Heart right ventricle (tissue), 16 donors: Measurements from ENCODE around the gene CXADR. TPM values are rescaled to one million over a fixed set of nuclear protein-coding genes. Genes with fewer than 3 reads are reported as not detected.

ENCODE experiments used
- ATAC-seq, 8 donors: fragments of 200-7000 bp; cut with Tn5 transposase; one replicate each; pipeline ENCODE4 v1.9.1; 2020; ENCODE audit warnings: mild to moderate bottlenecking in 8 of 8, moderate library complexity in 8 of 8, moderate number of reproducible peaks in 1 of 8
- DNase-seq, 2 donors: peaks; one replicate each; pipeline ENCODE4 v3.0.0-alpha.2; 2020
- H3K27ac ChIP-seq, 10 donors: fragments of 200-600 bp; sonication (generic) in 2 of 10; one replicate each; pipeline versions ENCODE4 v1.5.0 to v1.8.0; 2020 to 2022; ENCODE audit warnings: mild to moderate bottlenecking in 3 of 10
- H3K27me3 ChIP-seq, 7 donors: fragments of 200-600 bp; one replicate each; pipeline ENCODE4 v1.8.0; 2021 to 2022; ENCODE audit warnings: mild to moderate bottlenecking in 2 of 7
- H3K36me3 ChIP-seq, 9 donors: fragments of 200-600 bp; sonication (generic) in 1 of 9; one replicate each; pipeline versions ENCODE4 v1.5.0 to v1.8.0; 2020 to 2022; ENCODE audit warnings: mild to moderate bottlenecking in 2 of 9
- H3K4me1 ChIP-seq, 9 donors: fragments of 200-600 bp; sonication (generic) in 1 of 9; one replicate each; pipeline versions ENCODE4 v1.5.0 to v1.8.0; 2020 to 2022; ENCODE audit warnings: mild to moderate bottlenecking in 4 of 9
- H3K4me3 ChIP-seq, 10 donors: fragments of 200-600 bp; sonication (generic) in 2 of 10; one replicate each; pipeline versions ENCODE4 v1.5.0 to v1.8.0; 2020 to 2022; ENCODE audit warnings: mild to moderate bottlenecking in 7 of 10, moderate library complexity in 2 of 10
- H3K9me3 ChIP-seq, 11 donors: fragments of 200-600 bp in 10 of 11; sonication (generic) in 2 of 11; one replicate each; pipeline versions ENCODE4 v1.5.0 to v1.8.0; 2013 to 2022; ENCODE audit warnings: mild to moderate bottlenecking in 2 of 11, control low read depth in 1 of 11, moderate library complexity in 1 of 11
- WGBS, 2 donors: extraction: QIAGEN DNeasy Blood & Tissue Kit; methylation state at CpG; one replicate each; pipeline ENCODE4 v1.1.7; 2013; ENCODE audit warnings: inconsistent platforms in 1 of 2; 5-methylcytosine and 5-hydroxymethylcytosine counted together
- intact Hi-C, 10 donors: fragments of 100-400 bp; cut with DNase I; formaldehyde crosslinking; loops; one replicate each; pipeline versions ENCODE4 v1.11.1 to v1.14.2; 2022
- polyA plus RNA-seq, 2 donors: library from polyadenylated mRNA; stranded (reverse); fragments of 200-250 nt; gene quantifications; one replicate each; pipeline ENCODE4 v1.2.3, GENCODE V29; 2013
- total RNA-seq, 10 donors: library from RNA; stranded (reverse); fragmentation: NEBNext Ultra II Directional in 3 of 10; extraction: Animal tissue kit (Norgen Biotek cat#: 25700) in 3 of 10; gene quantifications; one replicate each; pipeline versions ENCODE4 v1.2.1 to v1.2.4, GENCODE V29; 2021 to 2023
- TF ChIP-seq, protein P1 (sequence below), 9 donors: fragments of 200-600 bp; sonication (generic) in 2 of 9; IDR thresholded peaks; one replicate each; pipeline versions ENCODE4 v1.5.0 to v1.8.0; 2021 to 2022; ENCODE audit warnings: antibody characterized with exemption in 9 of 9, mild to moderate bottlenecking in 5 of 9, moderate library complexity in 1 of 9
- donor health status: Arrhythmogenic right ventricular cardiomyopathy.
- donor health status: ischemic (EF 13 %, LVEDD 7.1; RV severe dilation, severe dysfunction).
- donor health status: healthy with polysubstance abuse.
- donor health status: DM: no; HTN: yes; CAD: no.
- donor health status: DM: no; HTN: no; CAD: no.
- donor health status: ischemic (EF 25% LVEDD 6.9; RV normal size, moderate dysfunction).
- donor health status: ischemic (EF 25% LVEDD 5.7; RV mildly dilated, moderate dysfunction).
- donor health status: healthy.
- donor health status: DM: yes; HTN: yes; CAD: no.
- donor health status: Ischemic cardiomyopathy.
- donor health status: ischemic (EF 35%, LVEDD 5.7; RV mildly dilated, moderate dysfunction).
- donor health status: nonischemic (EF 11% LVEDD 7.7; RV severe dilation, severe dysfunction).
- donor health status: DM: yes; HTN: yes; CAD: no.
- donor health status: PGD.
- donor health status: ischemic (EF 29% LVEDD 5.4; RV normal size, mild dysfunction).
- donor health status: nonischemic (EF 23%, LVEDD 6.1; RV moderate dilation, normal function).

The CXADR gene
- total and polyA plus RNA-seq, 12 donors, result 6.4 to 42.1 (median 27.7) TPM

DNA sequence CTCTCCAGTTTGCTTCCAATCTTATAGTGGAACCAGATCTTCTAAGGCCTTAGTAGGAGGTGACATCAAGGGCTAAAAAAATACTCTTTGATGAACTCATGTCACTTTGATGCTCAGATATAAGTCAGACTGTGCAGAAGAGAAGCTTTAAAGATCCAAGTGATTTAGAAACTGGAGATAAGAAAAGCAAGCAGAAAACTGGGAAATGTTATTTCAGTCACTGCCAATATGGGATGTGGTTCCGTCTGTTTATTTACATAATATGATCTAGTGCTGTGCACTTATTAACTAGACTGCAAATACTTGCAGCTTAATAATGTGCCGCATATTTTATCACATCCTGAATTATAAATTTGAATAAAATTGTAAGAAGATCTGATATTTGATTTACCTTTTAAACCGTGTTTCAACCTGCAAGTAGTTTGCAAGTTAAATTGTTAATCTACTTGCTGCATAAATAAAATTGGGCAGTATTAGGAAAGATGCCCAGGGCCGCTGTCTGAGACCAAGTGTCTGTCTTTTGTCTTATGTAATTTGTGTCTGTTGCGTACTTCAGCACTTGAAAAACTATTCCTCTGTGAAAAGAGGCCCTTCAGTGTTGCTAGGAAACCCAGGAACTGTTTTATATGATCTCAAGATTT, 29.6 kb downstream of the CXADR start:
- peak overlapping the region in 3 of 10 donors; percentile 5 to 53 (median 32) for H3K27ac ChIP-seq
- no peaks in the 10 kb centered on the region for H3K36me3 ChIP-seq
- DNase-seq (no peak), ATAC-seq (peak in 5 of 8 donors; percentile 40 to 71 (median 56))
- 30 to 36% methylated on average over 5 of the region's 5 CpGs for WGBS, 2 donors
- peaks cover 0 to 4% (median 0%) of the 10 kb centered on the region in 11 donors for H3K9me3 ChIP-seq
- peaks cover 0 to 37% (median 15%) of the 10 kb centered on the region in 9 donors for H3K4me1 ChIP-seq
- no peaks in the 10 kb centered on the region for H3K27me3 ChIP-seq
- TF ChIP-seq, protein P1, sequence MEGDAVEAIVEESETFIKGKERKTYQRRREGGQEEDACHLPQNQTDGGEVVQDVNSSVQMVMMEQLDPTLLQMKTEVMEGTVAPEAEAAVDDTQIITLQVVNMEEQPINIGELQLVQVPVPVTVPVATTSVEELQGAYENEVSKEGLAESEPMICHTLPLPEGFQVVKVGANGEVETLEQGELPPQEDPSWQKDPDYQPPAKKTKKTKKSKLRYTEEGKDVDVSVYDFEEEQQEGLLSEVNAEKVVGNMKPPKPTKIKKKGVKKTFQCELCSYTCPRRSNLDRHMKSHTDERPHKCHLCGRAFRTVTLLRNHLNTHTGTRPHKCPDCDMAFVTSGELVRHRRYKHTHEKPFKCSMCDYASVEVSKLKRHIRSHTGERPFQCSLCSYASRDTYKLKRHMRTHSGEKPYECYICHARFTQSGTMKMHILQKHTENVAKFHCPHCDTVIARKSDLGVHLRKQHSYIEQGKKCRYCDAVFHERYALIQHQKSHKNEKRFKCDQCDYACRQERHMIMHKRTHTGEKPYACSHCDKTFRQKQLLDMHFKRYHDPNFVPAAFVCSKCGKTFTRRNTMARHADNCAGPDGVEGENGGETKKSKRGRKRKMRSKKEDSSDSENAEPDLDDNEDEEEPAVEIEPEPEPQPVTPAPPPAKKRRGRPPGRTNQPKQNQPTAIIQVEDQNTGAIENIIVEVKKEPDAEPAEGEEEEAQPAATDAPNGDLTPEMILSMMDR (IDR thresholded peaks at IDR 0.05), result no peak
- no peak overlapping the region for H3K4me3 ChIP-seq
- intact Hi-C loops, result no loop called here

DNA sequence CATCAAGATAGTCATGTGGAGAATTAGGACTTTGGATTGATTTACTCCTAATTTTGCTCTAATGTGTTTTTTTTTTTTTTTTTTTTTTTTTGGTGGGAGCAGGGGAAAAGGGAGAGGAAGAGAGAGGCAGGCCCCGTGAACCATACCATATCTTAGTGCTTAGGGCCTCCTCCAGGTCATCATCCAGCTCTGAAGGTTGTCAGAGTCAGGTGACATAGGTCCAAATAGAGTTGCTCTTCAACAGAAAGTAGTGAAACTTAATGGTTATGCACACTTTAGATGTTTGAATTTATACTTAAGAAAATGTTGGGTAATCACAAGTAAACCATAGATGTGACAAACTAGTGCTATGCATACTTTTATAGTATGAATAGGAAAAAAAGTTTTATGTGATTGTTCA, 32.2 kb downstream of the CXADR start:
- TF ChIP-seq, protein P1 (IDR thresholded peaks at IDR 0.05), result no peak
- Histone ChIP-seq H3K27me3 (no peaks in the 10 kb centered on the region), H3K4me3 (no peak overlapping the region), H3K27ac (no peak overlapping the region), H3K4me1 (peaks cover 0 to 44% (median 15%) of the 10 kb centered on the region in 9 donors), H3K9me3 (no peaks in the 10 kb centered on the region), H3K36me3 (no peaks in the 10 kb centered on the region)
- no peak for ATAC-seq
- WGBS, 2 donors, result 71 to 74% methylated on average over 1 of the region's 1 CpG
- DNase-seq, result no peak
- intact Hi-C loops, result loop anchor here in 2 of 10 donors (5.0 kb wide), 1 partner anchor 33 kb away; the partner anchor contains the start of gene CXADR (in 2 of the 2)

DNA sequence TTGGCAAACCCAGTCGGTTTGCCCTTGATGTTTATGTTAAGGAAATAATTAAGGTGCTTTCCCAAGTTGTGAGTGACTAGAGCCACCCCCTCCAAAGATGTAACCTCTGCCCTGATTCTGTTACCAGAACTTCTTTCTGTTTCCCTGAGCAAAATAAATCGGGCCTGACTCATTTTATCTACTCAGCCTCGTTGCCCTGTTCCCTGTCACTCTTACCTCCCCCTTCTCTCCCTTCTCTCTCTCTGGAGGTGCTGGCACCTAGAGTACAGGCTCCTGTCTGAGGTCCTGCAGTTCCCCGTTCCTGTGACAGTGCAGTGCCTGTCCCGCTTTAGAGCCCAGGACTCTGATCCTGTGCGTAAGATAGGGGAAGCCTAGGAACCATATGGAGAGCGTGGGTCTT, 35.4 kb downstream of the CXADR start:
- TF ChIP-seq, protein P1 (IDR thresholded peaks at IDR 0.05), result peak in 1 of 9 donors; percentile 10
- Histone ChIP-seq H3K9me3 (no peaks in the 10 kb centered on the region), H3K4me3 (no peak overlapping the region), H3K36me3 (no peaks in the 10 kb centered on the region), H3K27me3 (no peaks in the 10 kb centered on the region), H3K27ac (peak overlapping the region in 2 of 10 donors; percentile 20 to 23), H3K4me1 (peaks cover 0 to 18% (median 0%) of the 10 kb centered on the region in 9 donors)
- 37 to 54% methylated on average over 7 of the region's 7 CpGs for WGBS, 2 donors
- intact Hi-C loops, result loop anchor here in 2 of 10 donors (5.0 kb wide), 1 partner anchor 36 kb away; the partner anchor contains the start of gene CXADR (in 2 of the 2)
- no peak for DNase-seq
- peak; percentile 25 to 93 (median 76) for ATAC-seq

DNA sequence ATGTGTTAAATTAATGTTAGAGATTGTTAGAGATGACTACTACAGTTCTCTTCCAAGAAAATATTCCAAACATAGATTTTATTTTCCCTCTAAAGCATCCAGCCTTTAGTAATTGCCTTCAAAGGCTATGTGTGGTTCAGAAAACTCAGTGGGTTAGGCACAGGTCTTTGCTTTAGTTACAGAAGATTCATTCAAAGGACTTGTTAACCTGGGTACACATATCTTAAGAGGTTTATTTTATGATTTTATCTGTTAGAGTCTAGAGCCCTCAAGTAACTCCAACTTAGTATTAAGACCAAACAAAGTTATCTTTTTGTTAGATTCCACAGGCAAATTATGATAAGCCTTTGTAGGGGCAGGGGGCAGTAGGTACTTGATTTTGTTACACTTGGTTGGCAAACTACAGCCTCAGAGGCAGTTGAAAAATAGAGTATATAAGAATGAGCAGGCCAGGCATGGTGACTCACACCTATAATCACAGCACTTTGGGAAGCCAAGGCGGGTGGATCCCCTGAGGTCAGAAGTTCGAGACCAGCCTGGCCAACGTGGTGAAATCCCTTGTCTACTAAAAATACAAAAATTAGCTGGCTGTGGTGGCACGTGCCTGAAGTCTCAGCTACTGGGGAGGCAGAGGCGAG, 37.9 kb downstream of the CXADR start:
- intact Hi-C loops, result no loop called here
- DNase-seq, result no peak
- H3K4me1 ChIP-seq, result peaks cover 0 to 35% (median 0%) of the 10 kb centered on the region in 9 donors
- no peaks in the 10 kb centered on the region for H3K27me3 ChIP-seq
- ATAC-seq, result no peak
- TF ChIP-seq, protein P1 (IDR thresholded peaks at IDR 0.05), result no peak
- H3K4me3 ChIP-seq, result no peak overlapping the region
- H3K9me3 ChIP-seq, result no peaks in the 10 kb centered on the region
- WGBS, 2 donors, result 71 to 75% methylated on average over 5 of the region's 5 CpGs
- no peaks in the 10 kb centered on the region for H3K36me3 ChIP-seq
- H3K27ac ChIP-seq, result no peak overlapping the region
